OCI-LY7 (cell line): Measurements from ENCODE around the gene HLCS.

Experiments
- CTCF ChIP-seq: fragments of 200-600 bp; sonication (generic); conservative IDR thresholded peaks from 2 replicates; pipeline ENCODE4 v1.5.1; 2014; ENCODE audit warnings: mild to moderate bottlenecking, antibody characterized with exemption, low read length, moderate library complexity, mixed read lengths
- EZH2phosphoT487 ChIP-seq: fragments of 200-600 bp; sonication (generic); IDR thresholded peaks from 2 replicates; pipeline ENCODE4 v1.6.1; 2018; ENCODE audit warnings: low read depth, borderline replicate concordance, mild to moderate bottlenecking, mixed run types, antibody characterized with exemption, low read length, moderate library complexity, mixed read lengths

- TF ChIP-seq CTCF (no peak), EZH2phosphoT487 (no peak)
These were observed 117.7 kb downstream of the HLCS start for GRCh38 chr21:36848730-36849274.
